ENCODE results near the gene CABP4. TPM values are rescaled to one million over a fixed set of nuclear protein-coding genes. Genes with fewer than 3 reads are reported as not detected.
A peak's percentile ranks its signal among the peaks of the same experiment; 100 is the strongest.

Gene CABP4
- total RNA-seq, 1 donor from 2014 or later = 0.68 TPM

GRCh38 chr11:67501854-67502253 is 46.7 kb downstream of the CABP4 start:
- H3K36me3 Mint-ChIP-seq (ENCODE audit: low read depth) = peaks cover 47% of the 10 kb centered on the region

DNA sequence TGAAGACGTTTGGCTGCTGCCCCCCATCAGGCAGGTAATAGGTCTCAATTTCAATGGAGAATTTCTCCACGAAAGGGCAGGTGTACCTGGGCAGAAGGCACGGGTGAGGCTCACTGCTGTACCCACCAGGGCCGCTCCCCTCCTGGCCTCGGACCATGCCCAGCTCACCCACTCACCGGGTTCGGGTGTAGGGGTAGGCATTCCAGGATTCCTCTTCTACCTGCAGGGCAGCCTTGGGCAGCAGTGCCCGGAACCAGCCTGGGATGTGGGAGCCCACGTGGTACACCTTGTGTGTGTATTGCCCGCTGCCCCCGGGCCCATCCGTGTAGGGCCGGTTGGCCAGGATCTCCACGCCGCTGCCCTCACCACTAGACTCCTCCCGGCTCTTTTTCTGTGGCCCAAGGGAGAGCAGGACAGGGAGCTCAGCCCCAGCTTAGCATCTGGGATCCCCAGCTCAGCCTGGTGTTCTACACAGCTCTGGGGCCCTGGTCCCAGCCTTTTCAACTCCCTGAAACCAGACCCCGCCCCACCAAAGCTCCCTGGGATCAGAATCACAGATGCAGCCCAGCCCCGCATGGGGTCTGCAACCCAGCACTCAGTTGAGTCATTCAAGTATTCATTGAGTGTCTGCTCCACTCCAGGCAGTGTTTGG is 47.3 kb downstream of the CABP4 start:
- Mint-ChIP-seq H3K4me1 (peaks cover 39% of the 10 kb centered on the region), H3K4me3 (peak overlapping the region; percentile 76), H3K27me3 (no peaks in the 10 kb centered on the region), H3K36me3 (ENCODE audit: low read depth) (peaks cover 45% of the 10 kb centered on the region), H3K27ac (peak overlapping the region; percentile 59), H3K9me3 (peaks cover 3% of the 10 kb centered on the region)
- intact Hi-C loops (cut with micrococcal nuclease) = no loop called here
- peak; percentile 57 for DNase-seq

More at GRCh38 chr11:67501854-67502253, 46.7 kb downstream of the CABP4 start:
- Mint-ChIP-seq H3K27ac (no peak overlapping the region), H3K27me3 (no peaks in the 10 kb centered on the region), H3K4me3 (no peak overlapping the region), H3K9me3 (peaks cover 3% of the 10 kb centered on the region), H3K4me1 (peaks cover 35% of the 10 kb centered on the region)
- intact Hi-C loops (cut with micrococcal nuclease) = no loop called here
- DNase-seq = no peak

DNA sequence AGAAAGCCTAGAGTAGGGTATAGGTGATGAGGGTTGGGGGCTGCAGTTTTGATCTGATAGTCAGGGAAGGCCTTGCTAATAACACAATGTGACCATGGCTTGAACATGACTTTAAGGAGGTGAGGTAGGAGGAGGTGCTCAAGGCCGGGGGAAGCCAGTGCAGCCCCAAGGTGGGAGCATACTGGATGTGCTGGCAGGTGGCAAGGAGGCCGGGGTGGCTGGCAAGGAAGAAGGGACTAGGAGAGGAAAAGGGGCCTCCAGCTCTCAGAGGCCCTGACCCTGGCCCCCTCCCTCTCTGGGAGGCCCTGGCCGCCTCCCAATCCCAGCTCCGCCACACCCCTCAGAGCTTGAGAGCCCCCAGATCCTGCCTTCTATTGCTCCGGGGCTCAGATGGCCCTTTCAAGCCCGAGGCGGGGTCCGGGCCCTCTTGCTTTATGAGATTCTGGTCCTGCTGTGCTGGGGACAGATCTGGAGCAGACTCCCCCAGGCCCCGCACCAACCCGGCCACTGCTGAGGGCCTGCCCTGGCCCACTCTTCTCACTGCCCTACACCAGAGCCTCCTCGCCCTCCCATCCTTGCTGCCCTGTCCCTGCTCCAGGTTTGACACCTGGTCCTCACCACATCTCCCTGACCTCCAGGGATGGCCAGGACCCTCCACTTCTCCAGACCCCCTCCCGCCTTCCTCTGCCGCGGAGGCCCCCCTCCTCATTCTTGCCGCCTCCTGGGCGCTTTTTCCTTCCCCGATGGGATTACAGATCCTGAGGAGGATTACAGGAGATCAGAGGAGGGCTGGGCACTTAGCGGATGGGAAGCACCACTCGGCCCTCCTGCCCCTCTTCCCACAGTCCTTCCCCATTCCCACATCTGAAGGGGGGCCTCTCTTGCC is 48.2 kb downstream of the CABP4 start:
- Mint-ChIP-seq H3K9me3 (peaks cover 3% of the 10 kb centered on the region), H3K27me3 (no peaks in the 10 kb centered on the region), H3K27ac (peak overlapping the region; percentile 59), H3K4me1 (peaks cover 39% of the 10 kb centered on the region), H3K4me3 (peak overlapping the region; percentile 76), H3K36me3 (ENCODE audit: low read depth) (peaks cover 44% of the 10 kb centered on the region)
- intact Hi-C loops (cut with micrococcal nuclease) = no loop called here
- DNase-seq = peak; percentile 57

DNA sequence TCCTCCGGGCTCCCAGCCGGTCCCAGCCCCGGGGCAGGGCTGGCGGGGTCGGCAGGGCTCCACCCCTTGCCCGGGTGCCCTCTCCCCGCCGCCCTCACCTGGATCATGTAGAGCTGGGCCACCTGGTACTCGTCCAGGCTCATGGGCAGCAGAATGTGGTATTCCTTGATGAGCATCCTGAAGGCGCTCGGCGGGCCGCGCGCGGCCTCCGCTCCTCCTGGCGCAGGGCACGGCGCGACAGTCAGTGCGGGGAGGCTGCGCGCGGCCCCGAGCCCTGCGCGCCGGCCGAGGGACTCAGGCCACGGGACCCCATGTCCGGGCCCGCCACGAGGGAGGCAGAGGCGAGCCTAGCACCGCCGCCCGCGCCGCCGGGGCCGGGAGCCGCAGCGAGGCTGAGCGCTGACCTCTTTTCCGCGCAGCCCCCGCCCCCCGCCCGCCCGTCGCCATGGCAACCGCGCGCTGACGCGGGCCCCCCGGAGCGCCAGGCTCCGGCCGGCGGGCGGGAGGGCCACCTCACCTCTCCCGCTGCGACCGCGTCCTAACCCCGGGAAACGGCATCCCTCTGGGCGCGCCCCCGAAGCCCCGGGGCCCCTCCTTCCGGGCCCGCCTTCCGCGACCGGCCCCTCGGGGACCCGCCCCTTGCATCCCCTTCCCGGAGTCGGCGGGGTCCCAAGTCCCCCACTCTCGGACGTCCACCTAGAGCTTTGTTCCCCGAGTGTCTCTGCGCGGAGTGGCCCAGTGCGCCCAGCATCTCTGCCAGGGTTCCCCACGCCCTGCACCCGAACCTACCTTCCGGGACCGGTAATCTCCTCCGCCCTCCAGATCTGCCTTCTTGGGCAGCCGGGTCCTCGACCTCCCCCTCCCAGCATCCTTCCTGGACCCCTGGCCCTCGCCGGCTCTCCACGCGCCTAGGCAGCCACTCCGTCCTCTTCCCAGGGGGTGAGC is 49.1 kb downstream of the CABP4 start:
- peak; percentile 85 for DNase-seq
- Mint-ChIP-seq H3K27ac (peak overlapping the region; percentile 82), H3K4me1 (peaks cover 47% of the 10 kb centered on the region), H3K9me3 (peaks cover 3% of the 10 kb centered on the region), H3K27me3 (no peaks in the 10 kb centered on the region), H3K4me3 (peak overlapping the region; percentile 95), H3K36me3 (ENCODE audit: low read depth) (peaks cover 40% of the 10 kb centered on the region)
- intact Hi-C loops (cut with micrococcal nuclease) = no loop called here

DNA sequence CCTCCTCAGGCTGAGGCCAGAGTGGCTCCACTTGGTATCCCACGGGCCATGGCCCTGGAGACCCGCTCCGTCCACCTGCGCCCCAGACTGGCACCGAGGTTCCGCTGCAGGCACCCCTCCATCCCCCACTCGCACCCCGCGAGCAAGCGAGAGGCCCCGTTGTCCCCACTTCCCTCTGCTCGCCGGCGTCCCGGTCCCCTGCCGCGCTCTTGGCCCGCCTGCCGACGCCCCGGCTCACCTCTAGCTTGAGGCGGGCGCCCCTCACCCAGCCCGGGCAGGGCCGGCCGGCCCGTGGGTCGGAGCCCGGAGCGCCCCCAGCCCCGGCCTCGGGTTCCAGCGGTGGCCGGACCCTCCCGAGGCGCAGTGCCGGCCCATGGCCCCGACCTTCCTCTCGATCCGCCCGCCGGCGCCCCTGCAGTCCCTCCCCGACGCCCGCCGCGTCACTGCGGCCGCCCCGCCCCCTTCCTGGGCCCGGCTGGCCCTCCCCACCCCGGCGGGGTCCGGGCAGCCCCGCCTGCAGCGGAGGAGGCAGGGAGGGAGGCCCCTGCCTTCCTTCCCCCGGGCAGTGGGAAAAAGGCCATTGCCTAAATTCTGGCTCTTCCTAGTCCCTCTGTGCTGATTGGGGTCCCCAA is 49.9 kb downstream of the CABP4 start, which contains the start of gene PITPNM1:
TSS of gene PITPNM1 (minus strand) at position 414 of the 632 bp plus-strand sequence. CDS start 1,183 bp downstream, outside the sequence.
- peak within 1 kb of the TSS; percentile 97 for H3K27ac Mint-ChIP-seq
- H3K9me3 Mint-ChIP-seq = no peaks in the 10 kb centered on the region
- peaks cover 35% of the 10 kb centered on the region for H3K36me3 Mint-ChIP-seq (ENCODE audit: low read depth)
- DNase-seq = peak; percentile 95
- H3K4me1 Mint-ChIP-seq = peaks cover 49% of the 10 kb centered on the region
- H3K4me3 Mint-ChIP-seq = peak within 1 kb of the TSS; percentile 95
- H3K27me3 Mint-ChIP-seq = no peaks in the 10 kb centered on the region
- intact Hi-C loops (cut with micrococcal nuclease) = loop anchor here (5.0 kb wide), 1 partner anchor 77 kb away; the partner anchor contains the start of gene GSTP1

GRCh38 chr11:67505605-67506396 is 50.6 kb downstream of the CABP4 start:
- Mint-ChIP-seq H3K9me3 (no peaks in the 10 kb centered on the region), H3K4me3 (peak overlapping the region; percentile 95), H3K4me1 (peaks cover 45% of the 10 kb centered on the region), H3K36me3 (ENCODE audit: low read depth) (peaks cover 29% of the 10 kb centered on the region), H3K27ac (peak overlapping the region; percentile 97), H3K27me3 (peaks cover 3% of the 10 kb centered on the region)
- intact Hi-C loops (cut with micrococcal nuclease) = loop anchor here (1.0 to 5.0 kb wide), 9 partner anchors 18 to 153 kb away; partner anchors contain the start of genes GSTP1, POLD4, PTPRCAP and RPS6KB2
- DNase-seq = peak; percentile 96

- intact Hi-C loops (cut with micrococcal nuclease) = loop anchor here (1.0 to 5.0 kb wide), 9 partner anchors 19 to 154 kb away; partner anchors contain the start of genes GSTP1, POLD4, PTPRCAP and RPS6KB2
- Mint-ChIP-seq H3K9me3 (no peaks in the 10 kb centered on the region), H3K4me1 (peaks cover 39% of the 10 kb centered on the region)
Observed at GRCh38 chr11:67506426-67507051, 51.4 kb downstream of the CABP4 start.

GRCh38 chr11:67507242-67507863 is 52.2 kb downstream of the CABP4 start:
- Mint-ChIP-seq H3K36me3 (ENCODE audit: low read depth) (peaks cover 22% of the 10 kb centered on the region), H3K27me3 (peaks cover 9% of the 10 kb centered on the region), H3K9me3 (no peaks in the 10 kb centered on the region), H3K4me3 (peak overlapping the region; percentile 95), H3K4me1 (peaks cover 39% of the 10 kb centered on the region), H3K27ac (peak overlapping the region; percentile 97)
- DNase-seq = no peak
- intact Hi-C loops (cut with micrococcal nuclease) = loop anchor here (2.0 to 5.0 kb wide), 2 partner anchors 75 to 155 kb away; partner anchors contain the start of genes GSTP1 and POLD4

More at GRCh38 chr11:67506426-67507051, 51.4 kb downstream of the CABP4 start:
- peaks cover 9% of the 10 kb centered on the region for H3K27me3 Mint-ChIP-seq
- peak; percentile 66 for DNase-seq
- H3K36me3 Mint-ChIP-seq (ENCODE audit: low read depth) = peaks cover 22% of the 10 kb centered on the region
- peak overlapping the region; percentile 95 for H3K4me3 Mint-ChIP-seq
- H3K27ac Mint-ChIP-seq = peak overlapping the region; percentile 97

GRCh38 chr11:67507864-67508485 is 52.8 kb downstream of the CABP4 start, which contains the start of gene CDK2AP2:
TSS of gene CDK2AP2 (minus strand) at chr11:67508162. CDS start at chr11:67508082, 80 bp downstream.
- peaks cover 10% of the 10 kb centered on the region for H3K27me3 Mint-ChIP-seq
- DNase-seq = peak; percentile 99
- intact Hi-C loops (cut with micrococcal nuclease) = loop anchor here (1.0 to 5.0 kb wide), 4 partner anchors 74 to 267 kb away; partner anchors contain the start of genes GSTP1, NDUFV1 and POLD4
- peak within 1 kb of the TSS; percentile 97 for H3K27ac Mint-ChIP-seq
- peaks cover 35% of the 10 kb centered on the region for H3K4me1 Mint-ChIP-seq
- peak within 1 kb of the TSS; percentile 95 for H3K4me3 Mint-ChIP-seq
- H3K36me3 Mint-ChIP-seq (ENCODE audit: low read depth) = peaks cover 20% of the 10 kb centered on the region
- H3K9me3 Mint-ChIP-seq = no peaks in the 10 kb centered on the region

- H3K4me1 Mint-ChIP-seq = peaks cover 31% of the 10 kb centered on the region
- intact Hi-C loops (cut with micrococcal nuclease) = loop anchor here (1.0 to 5.0 kb wide), 3 partner anchors 74 to 267 kb away; partner anchors contain the start of genes GSTP1 and NDUFV1
- H3K9me3 Mint-ChIP-seq = no peaks in the 10 kb centered on the region
- H3K27ac Mint-ChIP-seq = peak overlapping the region; percentile 97
- H3K4me3 Mint-ChIP-seq = peak overlapping the region; percentile 95
- DNase-seq = peak; percentile 100
- H3K27me3 Mint-ChIP-seq = peaks cover 12% of the 10 kb centered on the region
- peaks cover 16% of the 10 kb centered on the region for H3K36me3 Mint-ChIP-seq (ENCODE audit: low read depth)
Observed at GRCh38 chr11:67508486-67509121, 53.5 kb downstream of the CABP4 start.

Data from activated CD4-positive, alpha-beta T cell treated with anti-CD3 and anti-CD28 coated beads, Interleukin-2, amount 10 ng/mL, durations not matched to agents 24 days and 14 days (primary cell).